ENCODE measurements around the gene ANKAR.
A peak's percentile ranks its signal among the peaks of the same experiment; 100 is the strongest.

GRCh38 chr2:189698020-189698887 lies 23.8 kb downstream of the ANKAR start:
- TF ChIP-seq POLR2A (IDR thresholded peaks at IDR 0.05) (no peak), CTCF (IDR thresholded peaks at IDR 0.05) (peak; percentile 19 to 52 (median 37)), POLR2AphosphoS5 (IDR thresholded peaks at IDR 0.05; ENCODE audit: insufficient read depth in 1 of 2, low read depth in 1 of 2) (peak in 1 of 2 donors; percentile 19)
